Prostate gland (tissue), 2 donors: ENCODE results near the gene ANO5. TPM values are rescaled to one million over a fixed set of nuclear protein-coding genes. Genes with fewer than 3 reads are reported as not detected.
A peak's percentile ranks its signal among the peaks of the same experiment; 100 is the strongest.

ENCODE experiments used
- DNase-seq: peaks from one replicate; pipeline ENCODE4 v3.0.0-alpha.2; 2019; ENCODE audit warnings: low spot score
- H3K27ac ChIP-seq, 2 donors: fragments of 200-600 bp; sonication (generic); 2 replicates each; pipeline ENCODE4 v1.5.1; 2017 to 2019
- H3K27me3 ChIP-seq: fragments of 200-600 bp; sonication (generic); replicated peaks from 2 replicates; pipeline ENCODE4 v1.5.1; 2019; ENCODE audit not compliant: insufficient read depth
- H3K36me3 ChIP-seq, 2 donors: fragments of 200-600 bp; sonication (generic); 1 replicate in 1 of 2; 2 replicates in 1 of 2; pipeline versions ENCODE4 v1.5.1 to v1.8.1; 2017 to 2019
- H3K4me1 ChIP-seq: fragments of 200-600 bp; sonication (generic); replicated peaks from 2 replicates; pipeline ENCODE4 v1.5.1; 2019
- H3K4me3 ChIP-seq, 2 donors: fragments of 200-600 bp; sonication (generic); 2 replicates each; pipeline ENCODE4 v1.5.1; 2017 to 2019
- H3K9me3 ChIP-seq: fragments of 200-600 bp; sonication (generic); 2 replicates; pipeline ENCODE4 v1.5.1; 2017
- POLR2A ChIP-seq: fragments of 450-650 bp; IDR thresholded peaks from one replicate; pipeline ENCODE4 v1.6.1; 2016; ENCODE audit warnings: antibody characterized with exemption, mild to moderate bottlenecking
- POLR2AphosphoS5 ChIP-seq: sonication (generic); formaldehyde crosslinking; IDR thresholded peaks from one replicate; pipeline ENCODE4 v1.6.1; 2017; ENCODE audit warnings: antibody characterized with exemption
- WGBS: methylation state at CpG from one replicate; pipeline ENCODE4 v1.1.5; 2018; 5-methylcytosine and 5-hydroxymethylcytosine counted together
- intact Hi-C: fragments of 100-400 bp; cut with DNase I; formaldehyde crosslinking; loops from one replicate; pipeline ENCODE4 v1.14.2; 2022
- total RNA-seq, 2 donors: library from RNA; depleted of rRNA; stranded (reverse); fragments of >200 nt; gene quantifications; one replicate each; pipeline ENCODE4 v1.1.0, GENCODE V29; 2016
- TF ChIP-seq, protein P1 (sequence below), 4 experiments: fragments of 200-600 bp in 2 of 4; fragments of 450-650 bp in 2 of 4; sonication (generic) in 2 of 4; IDR thresholded peaks; 1 replicate in 3 of 4; 2 replicates in 1 of 4; pipeline ENCODE4 v1.5.1; 2016 to 2019; ENCODE audit warnings: antibody characterized with exemption in 4 of 4, mild to moderate bottlenecking in 2 of 4, moderate library complexity in 2 of 4

Gene ANO5, protein sequence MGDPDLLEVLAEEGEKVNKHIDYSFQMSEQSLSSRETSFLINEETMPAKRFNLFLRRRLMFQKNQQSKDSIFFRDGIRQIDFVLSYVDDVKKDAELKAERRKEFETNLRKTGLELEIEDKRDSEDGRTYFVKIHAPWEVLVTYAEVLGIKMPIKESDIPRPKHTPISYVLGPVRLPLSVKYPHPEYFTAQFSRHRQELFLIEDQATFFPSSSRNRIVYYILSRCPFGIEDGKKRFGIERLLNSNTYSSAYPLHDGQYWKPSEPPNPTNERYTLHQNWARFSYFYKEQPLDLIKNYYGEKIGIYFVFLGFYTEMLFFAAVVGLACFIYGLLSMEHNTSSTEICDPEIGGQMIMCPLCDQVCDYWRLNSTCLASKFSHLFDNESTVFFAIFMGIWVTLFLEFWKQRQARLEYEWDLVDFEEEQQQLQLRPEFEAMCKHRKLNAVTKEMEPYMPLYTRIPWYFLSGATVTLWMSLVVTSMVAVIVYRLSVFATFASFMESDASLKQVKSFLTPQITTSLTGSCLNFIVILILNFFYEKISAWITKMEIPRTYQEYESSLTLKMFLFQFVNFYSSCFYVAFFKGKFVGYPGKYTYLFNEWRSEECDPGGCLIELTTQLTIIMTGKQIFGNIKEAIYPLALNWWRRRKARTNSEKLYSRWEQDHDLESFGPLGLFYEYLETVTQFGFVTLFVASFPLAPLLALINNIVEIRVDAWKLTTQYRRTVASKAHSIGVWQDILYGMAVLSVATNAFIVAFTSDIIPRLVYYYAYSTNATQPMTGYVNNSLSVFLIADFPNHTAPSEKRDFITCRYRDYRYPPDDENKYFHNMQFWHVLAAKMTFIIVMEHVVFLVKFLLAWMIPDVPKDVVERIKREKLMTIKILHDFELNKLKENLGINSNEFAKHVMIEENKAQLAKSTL
- 1 to 10 TPM; 6.0 to 7.2 TPM for total RNA-seq

DNA sequence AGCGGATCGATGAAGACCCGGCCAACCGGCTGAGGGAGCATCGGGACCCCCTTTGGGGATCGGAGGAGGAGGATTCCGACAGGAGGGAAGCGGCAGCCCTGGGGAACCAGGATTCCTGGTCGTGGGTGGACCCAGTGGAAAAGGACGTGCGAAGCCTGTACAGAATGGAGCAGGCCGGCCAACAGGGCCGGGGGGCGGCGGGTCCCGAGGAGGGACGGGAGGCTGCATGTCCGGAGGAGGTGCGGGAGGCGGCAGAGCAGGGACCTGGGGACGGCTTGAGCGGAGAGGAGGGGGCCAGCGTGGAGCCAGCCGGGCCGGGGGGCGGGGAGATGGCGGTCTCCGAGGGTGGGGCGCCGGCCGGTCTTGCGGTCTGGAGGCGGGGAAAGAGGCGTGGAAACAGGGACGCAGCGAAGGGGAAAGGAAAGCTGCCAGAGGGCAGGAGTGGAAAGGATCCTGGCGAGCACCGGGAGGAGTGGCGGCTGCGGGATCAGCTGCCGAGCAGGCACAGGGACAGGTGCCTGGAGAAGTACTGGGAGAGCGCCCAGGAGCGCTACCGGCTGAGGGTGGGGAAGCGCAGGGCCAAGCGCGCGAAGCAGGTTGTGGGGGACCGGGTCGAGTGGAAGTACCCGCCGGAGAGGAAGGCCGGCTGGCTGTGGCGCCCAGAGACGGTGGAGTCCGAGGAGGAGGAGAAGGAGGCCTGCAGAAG, at the start of gene ANO5:
Gene ANO5, plus strand, starts transcription at position 444 of the 706 bp plus-strand sequence. CDS start 408 bp downstream, outside the sequence.
- Histone ChIP-seq H3K36me3 (no peaks in the 10 kb centered on the region), H3K27ac (peak within 1 kb of the TSS; percentile 59 to 66), H3K27me3 (no peaks in the 10 kb centered on the region), H3K4me3 (peak within 1 kb of the TSS; percentile 53 to 58), H3K4me1 (no peaks in the 10 kb centered on the region), H3K9me3 (no peaks in the 10 kb centered on the region)
- intact Hi-C loops, result no loop called here
- peak; percentile 27 for DNase-seq
- WGBS, result 2% methylated on average over 56 of the region's 56 CpGs
- no peak for TF ChIP-seq POLR2AphosphoS5
- no peak for TF ChIP-seq POLR2A
- TF ChIP-seq, protein P1, sequence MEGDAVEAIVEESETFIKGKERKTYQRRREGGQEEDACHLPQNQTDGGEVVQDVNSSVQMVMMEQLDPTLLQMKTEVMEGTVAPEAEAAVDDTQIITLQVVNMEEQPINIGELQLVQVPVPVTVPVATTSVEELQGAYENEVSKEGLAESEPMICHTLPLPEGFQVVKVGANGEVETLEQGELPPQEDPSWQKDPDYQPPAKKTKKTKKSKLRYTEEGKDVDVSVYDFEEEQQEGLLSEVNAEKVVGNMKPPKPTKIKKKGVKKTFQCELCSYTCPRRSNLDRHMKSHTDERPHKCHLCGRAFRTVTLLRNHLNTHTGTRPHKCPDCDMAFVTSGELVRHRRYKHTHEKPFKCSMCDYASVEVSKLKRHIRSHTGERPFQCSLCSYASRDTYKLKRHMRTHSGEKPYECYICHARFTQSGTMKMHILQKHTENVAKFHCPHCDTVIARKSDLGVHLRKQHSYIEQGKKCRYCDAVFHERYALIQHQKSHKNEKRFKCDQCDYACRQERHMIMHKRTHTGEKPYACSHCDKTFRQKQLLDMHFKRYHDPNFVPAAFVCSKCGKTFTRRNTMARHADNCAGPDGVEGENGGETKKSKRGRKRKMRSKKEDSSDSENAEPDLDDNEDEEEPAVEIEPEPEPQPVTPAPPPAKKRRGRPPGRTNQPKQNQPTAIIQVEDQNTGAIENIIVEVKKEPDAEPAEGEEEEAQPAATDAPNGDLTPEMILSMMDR (IDR thresholded peaks at IDR 0.05), result no peak

DNA sequence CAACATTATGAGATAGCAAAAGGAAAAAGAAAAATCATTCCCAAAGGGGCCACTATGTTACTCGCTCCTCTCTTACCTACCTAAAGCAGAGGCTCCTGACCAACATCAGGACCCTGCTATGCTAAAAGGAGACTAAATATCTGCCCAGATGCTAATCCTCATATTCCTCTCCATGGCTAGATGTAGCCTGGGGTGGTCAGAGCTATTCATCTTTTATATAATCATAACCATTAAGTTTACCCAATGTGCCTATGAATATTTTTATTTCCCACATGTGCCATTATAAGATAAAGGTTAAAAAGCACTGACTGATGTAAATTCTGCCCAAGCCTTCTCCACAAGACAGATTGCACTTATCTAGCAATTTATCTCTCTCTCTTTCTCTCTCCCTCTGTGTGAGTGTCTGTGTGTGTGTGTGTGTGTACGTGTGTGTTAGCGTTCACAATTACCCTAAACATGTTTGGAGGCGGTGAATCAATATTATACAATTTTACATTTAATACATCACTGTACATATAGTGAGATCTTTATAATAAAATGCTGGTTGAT, 41.2 kb upstream of the ANO5 start:
- intact Hi-C loops, result no loop called here
- 89% methylated on average over 4 of the region's 4 CpGs for WGBS
- Histone ChIP-seq H3K4me1 (no peaks in the 10 kb centered on the region), H3K27me3 (no peaks in the 10 kb centered on the region), H3K4me3 (no peak overlapping the region), H3K36me3 (no peaks in the 10 kb centered on the region), H3K9me3 (no peaks in the 10 kb centered on the region), H3K27ac (no peak overlapping the region)
- DNase-seq, result no peak
- TF ChIP-seq, protein P1 (IDR thresholded peaks at IDR 0.05), result no peak
- TF ChIP-seq POLR2A (no peak), POLR2AphosphoS5 (no peak)

DNA sequence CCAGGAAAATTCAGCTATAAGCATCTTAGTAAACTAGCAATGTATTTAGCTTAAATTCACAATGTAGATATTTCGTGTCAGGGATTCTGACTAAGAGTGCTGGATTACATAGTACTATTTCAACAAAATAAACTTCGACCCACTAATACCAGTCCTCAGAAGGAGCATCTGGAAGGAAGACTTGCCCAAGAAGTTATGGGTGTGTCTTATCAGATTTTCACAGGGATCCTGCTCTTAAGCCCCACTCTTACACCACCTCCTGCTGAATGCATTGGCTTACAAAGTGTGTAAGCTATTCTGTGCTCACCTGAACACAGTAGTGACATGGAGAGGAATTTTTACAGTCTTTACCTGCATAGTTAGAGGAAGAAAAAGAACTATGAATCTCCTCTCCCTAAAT, 35.4 kb upstream of the ANO5 start:
- TF ChIP-seq, protein P1 (IDR thresholded peaks at IDR 0.05), result no peak
- TF ChIP-seq POLR2A (no peak), POLR2AphosphoS5 (no peak)
- Histone ChIP-seq H3K27ac (no peak overlapping the region), H3K9me3 (no peaks in the 10 kb centered on the region), H3K4me3 (no peak overlapping the region), H3K36me3 (no peaks in the 10 kb centered on the region), H3K4me1 (no peaks in the 10 kb centered on the region), H3K27me3 (no peaks in the 10 kb centered on the region)
- intact Hi-C loops, result no loop called here
- WGBS, result 77% methylated on average over 2 of the region's 2 CpGs
- DNase-seq, result no peak

DNA sequence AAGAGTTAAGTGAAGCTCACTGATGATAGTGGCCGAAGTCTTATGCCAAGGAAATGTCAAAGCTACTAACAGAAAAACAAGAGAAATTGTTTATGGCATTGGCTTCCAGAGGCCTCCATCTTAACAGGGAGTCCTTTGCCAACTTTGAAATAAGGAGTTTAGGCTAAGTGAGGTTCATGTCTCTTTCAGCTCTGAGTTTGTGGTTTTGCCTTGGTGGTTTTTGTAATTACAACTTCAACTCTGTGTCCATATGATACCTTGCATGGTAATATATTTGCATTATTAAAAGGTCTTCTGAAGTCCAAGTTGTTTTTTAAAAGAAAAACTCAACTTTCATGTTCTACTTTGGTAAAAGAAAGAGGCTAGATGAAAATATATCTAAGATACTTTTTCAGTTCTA, 31.4 kb upstream of the ANO5 start:
- WGBS, result 32% methylated on average over 1 of the region's 1 CpG
- Histone ChIP-seq H3K4me1 (no peaks in the 10 kb centered on the region), H3K27me3 (no peaks in the 10 kb centered on the region), H3K36me3 (no peaks in the 10 kb centered on the region), H3K27ac (no peak overlapping the region), H3K4me3 (no peak overlapping the region), H3K9me3 (no peaks in the 10 kb centered on the region)
- DNase-seq, result no peak
- TF ChIP-seq POLR2A (no peak), POLR2AphosphoS5 (no peak)
- TF ChIP-seq, protein P1 (IDR thresholded peaks at IDR 0.05), result no peak
- intact Hi-C loops, result no loop called here
